Astrocyte of the spinal cord (primary cell): ENCODE data around the gene TSPAN9.

ENCODE experiments used
- DNase-seq: peaks from one replicate; pipeline ENCODE4 v3.0.0; 2011; ENCODE audit warnings: low read depth, low spot score
- H3K4me3 ChIP-seq: 2 replicates; pipeline ENCODE4 v1.5.1; 2011; ENCODE audit warnings: low read depth, mild to moderate bottlenecking, low read length, moderate library complexity
- CTCF ChIP-seq: IDR thresholded peaks from 2 replicates; pipeline ENCODE4 v1.5.1; 2012; ENCODE audit warnings: low read depth, mild to moderate bottlenecking, low read length, inconsistent platforms
- in situ Hi-C: cut with HindIII; loops from 2 replicates; pipeline ENCODE4 v1.10.0; 2017; ENCODE audit warnings: low sequenced_read_pairs

TSPAN9 gene

DNA sequence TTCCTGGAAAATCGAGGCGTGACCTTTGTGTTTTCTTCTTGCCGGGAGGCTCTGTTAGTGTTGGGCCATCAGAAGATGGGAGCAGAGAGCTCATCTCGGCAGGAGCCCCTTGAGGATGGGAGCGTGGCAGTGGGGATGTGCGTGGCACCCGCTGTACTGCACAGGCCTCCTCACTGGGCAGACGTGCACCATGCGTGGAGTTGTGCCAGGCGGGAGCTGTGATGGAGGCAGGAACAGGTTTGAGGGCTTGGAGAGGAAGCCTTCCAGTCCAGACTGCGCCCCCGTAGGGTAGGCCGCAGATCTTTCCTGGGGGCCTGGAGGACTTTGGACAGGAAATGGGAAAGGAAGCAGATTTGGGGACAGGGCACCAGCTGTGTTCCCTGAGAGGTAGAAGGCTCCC, 197.5 kb downstream of the TSPAN9 start:
- H3K4me3 ChIP-seq, result no peak overlapping the region
- TF ChIP-seq CTCF, result no peak
- no peak for DNase-seq
- in situ Hi-C loops, result loop anchor here (10.0 kb wide), 1 partner anchor 200 kb away; the partner anchor contains the start of gene TSPAN9

DNA sequence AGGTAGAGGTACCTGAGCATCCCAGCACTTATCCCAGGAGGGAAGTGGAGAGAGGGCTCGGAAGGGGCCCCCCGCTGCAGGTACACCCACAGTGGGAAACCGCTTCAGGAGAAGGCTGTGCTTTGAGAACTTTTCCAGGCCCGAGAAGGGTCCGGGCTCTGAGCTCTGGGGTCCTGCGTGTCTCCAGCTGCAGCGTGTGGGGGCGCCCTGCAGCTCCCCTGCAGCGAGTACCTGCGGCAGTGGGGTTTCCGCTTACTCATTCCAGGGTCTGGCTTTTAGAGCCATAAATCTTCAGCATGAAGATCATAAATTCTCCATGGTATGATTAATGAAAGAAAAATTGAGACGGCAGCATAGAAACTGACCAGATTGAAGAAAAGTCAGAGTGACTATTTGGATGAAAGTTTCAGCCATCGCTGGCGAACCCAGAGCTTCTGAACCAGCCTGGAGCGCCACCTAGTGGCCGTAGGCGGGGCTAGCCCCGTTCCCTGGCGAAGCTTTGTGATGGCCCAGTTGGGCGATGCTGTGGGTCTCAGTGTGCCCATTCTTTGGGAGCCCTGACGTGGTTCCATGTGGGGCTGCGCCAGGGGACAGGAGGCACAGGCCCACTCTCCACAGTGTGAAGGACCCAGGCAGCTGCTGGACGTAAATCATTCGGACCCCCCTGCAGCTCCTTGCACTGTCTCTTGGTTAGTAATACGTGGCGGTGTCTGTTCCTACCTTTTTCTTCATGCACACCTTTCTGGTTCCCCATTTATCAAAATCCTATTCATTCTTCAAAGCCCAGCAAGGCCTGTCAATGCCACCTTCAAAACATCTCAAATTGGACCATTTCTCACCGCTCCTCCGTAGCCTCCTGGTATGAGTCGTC, 198.2 kb downstream of the TSPAN9 start:
- in situ Hi-C loops, result loop anchor here (10.0 kb wide), 1 partner anchor 201 kb away; the partner anchor contains the start of gene TSPAN9
- peak; percentile 97 for TF ChIP-seq CTCF
- peak; percentile 68 for DNase-seq
- H3K4me3 ChIP-seq, result no peak overlapping the region

DNA sequence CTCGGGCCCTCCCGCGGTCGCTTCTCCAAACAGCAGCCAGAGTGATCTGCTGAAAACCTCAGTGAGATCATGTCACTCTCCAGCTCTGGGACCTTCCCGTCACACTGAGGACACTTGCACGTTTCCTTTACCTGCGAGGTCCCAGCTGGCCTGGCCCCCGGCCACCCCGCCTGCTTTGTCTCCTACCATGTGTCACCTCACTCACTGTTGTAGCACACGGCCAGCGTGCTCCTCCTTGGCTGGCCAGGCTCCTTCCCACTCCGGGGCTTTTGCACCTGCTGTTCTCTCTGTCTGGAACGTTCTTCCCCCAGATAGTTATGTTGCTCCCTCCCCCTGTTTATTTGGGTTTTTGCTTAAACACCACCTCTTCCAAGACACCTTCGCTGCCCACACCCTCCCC, 199.0 kb downstream of the TSPAN9 start:
- TF ChIP-seq CTCF, result no peak
- H3K4me3 ChIP-seq, result no peak overlapping the region
- no peak for DNase-seq
- in situ Hi-C loops, result loop anchor here (10.0 kb wide), 1 partner anchor 201 kb away; the partner anchor contains the start of gene TSPAN9

DNA sequence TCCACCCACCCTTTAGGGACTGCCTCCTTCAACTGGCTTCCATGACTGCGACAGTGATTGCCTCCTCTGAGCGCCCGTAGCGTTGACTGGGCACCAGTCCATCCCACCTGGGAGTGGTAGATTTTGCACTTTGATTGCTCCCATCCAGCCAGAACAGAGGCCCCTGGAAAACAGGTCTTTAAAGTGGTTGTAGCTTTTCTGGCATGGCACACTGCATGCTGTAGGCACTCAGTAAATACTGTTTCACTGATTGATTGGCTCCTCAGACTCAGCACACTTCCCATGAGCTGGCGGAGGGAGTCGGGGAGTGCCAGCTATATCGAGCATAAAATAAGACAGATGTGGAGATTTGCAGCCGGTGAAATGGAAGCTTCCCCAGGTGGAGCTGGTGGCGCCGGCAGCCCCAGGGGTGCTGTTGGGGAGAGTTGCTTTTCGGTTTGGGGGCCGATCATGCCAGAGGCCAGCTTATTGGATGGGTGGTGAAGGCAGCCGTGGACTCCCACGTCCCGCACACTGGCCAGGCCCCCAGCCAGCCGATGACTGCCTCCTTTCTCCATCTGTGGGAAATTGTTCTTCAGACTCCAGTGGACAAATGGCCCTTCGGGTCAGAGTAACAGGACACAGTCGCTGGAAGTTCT, 200.2 kb downstream of the TSPAN9 start:
- no peak overlapping the region for H3K4me3 ChIP-seq
- TF ChIP-seq CTCF, result no peak
- DNase-seq, result no peak
- in situ Hi-C loops, result loop anchor here (10.0 kb wide), 1 partner anchor 203 kb away; the partner anchor contains the start of gene TSPAN9

GRCh38 chr12:3278681-3279414, 201.7 kb downstream of the TSPAN9 start:
- DNase-seq, result no peak
- no peak for TF ChIP-seq CTCF
- in situ Hi-C loops, result loop anchor here (10.0 kb wide), 1 partner anchor 204 kb away; the partner anchor contains the start of gene TSPAN9
- no peak overlapping the region for H3K4me3 ChIP-seq

GRCh38 chr12:3279415-3279780, 202.2 kb downstream of the TSPAN9 start:
- in situ Hi-C loops, result loop anchor here (10.0 kb wide), 1 partner anchor 205 kb away; the partner anchor contains the start of gene TSPAN9
- DNase-seq, result no peak
- no peak for TF ChIP-seq CTCF
- no peak overlapping the region for H3K4me3 ChIP-seq
